Stimulated activated naive CD8-positive, alpha-beta T cell treated with anti-CD3 and anti-CD28 coated beads, Interleukin-15, Interleukin-2, amounts not matched to agents 100 ng/mL and 50 ng/mL, for 24 hours (primary cell): ENCODE data around the gene CDKN2C.
"Not testable (repeated sequence)": the region's sequence is repeated elsewhere in the genome, so short reads cannot be mapped to it uniquely, and the experiment has no call there.

Experiments used
- H3K27ac Mint-ChIP-seq: one replicate; pipeline ENCODE4 v1.8.0; 2021; ENCODE audit warnings: mild to moderate bottlenecking, mixed read lengths
- H3K27me3 Mint-ChIP-seq: one replicate; pipeline ENCODE4 v1.8.0; 2021; ENCODE audit warnings: mixed read lengths
- H3K36me3 Mint-ChIP-seq: one replicate; pipeline ENCODE4 v1.8.0; 2021; ENCODE audit warnings: low read depth, mixed read lengths
- H3K4me1 Mint-ChIP-seq: one replicate; pipeline ENCODE4 v1.8.0; 2021; ENCODE audit warnings: low read depth, mixed read lengths
- H3K4me3 Mint-ChIP-seq: one replicate; pipeline ENCODE4 v1.8.0; 2021; ENCODE audit warnings: mild to moderate bottlenecking, mixed read lengths
- H3K9me3 Mint-ChIP-seq: one replicate; pipeline ENCODE4 v1.8.0; 2021; ENCODE audit warnings: mixed read lengths

The CDKN2C gene

DNA sequence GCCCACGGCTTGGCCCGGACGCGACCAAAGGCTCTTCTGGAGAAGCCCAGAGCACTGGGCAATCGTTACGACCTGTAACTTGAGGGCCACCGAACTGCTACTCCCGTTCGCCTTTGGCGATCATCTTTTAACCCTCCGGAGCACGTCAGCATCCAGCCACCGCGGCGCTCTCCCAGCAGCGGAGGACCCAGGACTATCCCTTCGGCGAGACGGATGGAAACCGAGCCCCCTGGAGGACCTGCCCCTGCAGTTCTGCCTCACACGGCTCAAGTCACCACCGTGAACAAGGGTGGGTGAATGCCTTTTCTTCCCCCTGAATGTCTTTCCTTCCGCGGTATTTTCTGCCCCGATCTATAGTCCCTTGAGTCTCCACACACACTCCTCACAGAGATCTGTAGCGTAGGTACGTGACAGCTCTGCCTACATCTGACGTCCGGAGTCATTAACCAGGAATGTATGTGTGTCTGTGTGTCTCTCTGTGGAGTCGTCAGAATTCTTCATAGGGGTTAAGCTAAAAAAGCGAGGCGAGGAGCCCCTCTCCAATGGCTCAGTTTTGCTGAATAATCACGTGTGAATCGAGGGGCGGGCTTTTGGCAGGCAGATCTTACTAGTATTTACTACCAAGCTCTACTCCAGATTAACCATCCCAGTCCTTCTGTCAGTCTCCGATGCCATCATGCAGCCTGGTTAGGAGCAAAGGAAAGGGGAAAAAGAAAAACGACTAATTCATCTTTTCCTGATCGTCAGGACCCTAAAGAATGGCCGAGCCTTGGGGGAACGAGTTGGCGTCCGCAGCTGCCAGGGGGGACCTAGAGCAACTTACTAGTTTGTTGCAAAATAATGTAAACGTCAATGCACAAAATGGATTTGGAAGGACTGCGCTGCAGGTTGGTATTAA is at the start of gene CDKN2C:
Gene CDKN2C, plus strand, starts transcription at position 635 of the 898 bp plus-strand sequence. Its CDS starts 124 bp downstream, at position 759.
- H3K27me3 Mint-ChIP-seq = peaks cover 23% of the 10 kb centered on the region
- peaks cover 27% of the 10 kb centered on the region for H3K4me1 Mint-ChIP-seq
- peaks cover 14% of the 10 kb centered on the region for H3K36me3 Mint-ChIP-seq
- no peaks in the 10 kb centered on the region for H3K9me3 Mint-ChIP-seq
- H3K4me3 Mint-ChIP-seq = peak within 1 kb of the TSS; percentile 91
- H3K27ac Mint-ChIP-seq = peak within 1 kb of the TSS; percentile 97

DNA sequence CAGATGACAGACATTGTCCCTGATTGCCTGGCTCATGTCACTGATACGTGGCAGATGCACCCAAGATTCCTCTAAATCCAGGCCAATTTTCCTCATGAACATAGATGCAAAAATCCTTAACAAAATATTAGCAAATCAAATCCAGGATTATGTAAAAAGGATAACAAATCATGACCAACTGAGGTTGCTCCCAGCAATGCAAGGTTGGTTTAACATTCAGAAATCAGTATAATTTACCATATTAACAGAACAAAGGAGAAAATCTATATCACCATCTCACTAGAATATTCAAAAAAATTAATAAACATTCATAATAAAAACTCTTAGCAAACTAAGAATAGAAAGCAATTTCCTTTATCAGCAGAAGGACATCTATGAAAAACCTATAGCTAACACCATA is 49.6 kb upstream of the CDKN2C start:
- Mint-ChIP-seq H3K36me3 (peaks cover 42% of the 10 kb centered on the region), H3K4me3 (no peak overlapping the region), H3K27me3 (no peaks in the 10 kb centered on the region), H3K4me1 (peaks cover 16% of the 10 kb centered on the region), H3K27ac (no peak overlapping the region), H3K9me3 (peaks cover 15% of the 10 kb centered on the region)

DNA sequence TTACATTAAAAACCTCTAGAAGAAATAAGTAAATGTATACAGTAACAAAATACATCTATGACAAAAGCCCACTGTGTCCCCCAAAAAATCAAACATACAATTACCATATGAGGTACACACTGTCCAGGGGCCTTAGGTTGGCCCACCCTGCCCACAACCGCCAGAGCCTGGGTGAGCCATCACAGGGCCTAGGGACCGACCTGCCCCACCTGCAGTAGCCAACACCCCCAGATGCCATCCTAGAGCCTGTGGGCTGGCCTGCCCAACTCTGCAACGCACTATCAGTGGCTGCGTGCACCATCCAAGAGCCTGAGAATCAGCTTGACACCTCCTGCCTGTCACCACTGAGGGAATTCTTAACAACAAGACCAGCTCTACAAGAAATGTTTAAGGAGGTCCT is 49.0 kb upstream of the CDKN2C start:
- no peak overlapping the region for H3K27ac Mint-ChIP-seq
- H3K27me3 Mint-ChIP-seq = no peaks in the 10 kb centered on the region
- no peak overlapping the region for H3K4me3 Mint-ChIP-seq
- H3K4me1 Mint-ChIP-seq = peaks cover 17% of the 10 kb centered on the region
- peaks cover 15% of the 10 kb centered on the region for H3K9me3 Mint-ChIP-seq
- peaks cover 46% of the 10 kb centered on the region for H3K36me3 Mint-ChIP-seq

DNA sequence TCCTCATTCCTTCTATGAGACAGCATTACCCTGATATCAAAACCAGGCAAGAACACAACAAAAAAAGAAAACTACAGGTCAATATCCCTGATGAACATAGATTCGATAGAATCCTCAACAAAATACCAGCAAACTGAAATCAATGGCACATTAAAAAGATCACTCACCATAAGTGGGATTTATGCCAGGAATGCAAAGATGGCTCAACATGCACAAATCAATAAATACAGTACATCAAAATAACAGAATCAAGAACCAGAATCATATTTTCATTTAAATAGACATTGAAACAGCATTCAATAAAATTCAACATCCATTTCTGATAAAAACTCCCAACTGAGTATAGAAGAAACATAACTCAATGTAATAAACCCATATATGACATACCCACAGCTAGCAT is 46.5 kb upstream of the CDKN2C start:
- H3K9me3 Mint-ChIP-seq = peaks cover 15% of the 10 kb centered on the region
- no peak overlapping the region for H3K4me3 Mint-ChIP-seq
- H3K4me1 Mint-ChIP-seq = peaks cover 5% of the 10 kb centered on the region
- H3K27me3 Mint-ChIP-seq = no peaks in the 10 kb centered on the region
- H3K36me3 Mint-ChIP-seq = peaks cover 56% of the 10 kb centered on the region
- no peak overlapping the region for H3K27ac Mint-ChIP-seq

DNA sequence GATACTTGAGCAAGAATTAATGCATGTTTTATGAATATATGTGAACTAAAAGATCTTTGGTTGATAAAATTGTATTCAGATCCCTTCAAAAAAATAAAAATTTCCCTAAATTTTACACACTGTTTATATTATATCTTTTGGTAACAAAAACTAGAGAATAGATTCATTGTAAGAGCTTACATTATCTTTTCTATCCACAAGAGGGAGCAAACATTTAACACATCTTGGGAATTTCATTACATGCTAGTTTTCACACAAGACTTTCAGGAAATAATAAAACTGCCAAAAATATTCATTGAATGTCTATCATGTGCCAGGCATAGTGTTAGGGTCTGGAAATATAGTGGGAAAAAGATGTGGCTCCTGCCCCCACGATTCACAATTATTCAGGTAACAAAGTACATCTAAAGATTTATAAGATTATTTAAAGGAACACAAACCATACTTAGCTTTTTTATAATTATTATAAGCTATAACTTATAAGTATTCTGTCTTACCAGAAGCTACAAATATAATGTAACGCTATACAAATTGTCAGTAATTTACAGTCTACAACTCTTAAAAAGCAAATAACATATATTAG is 40.6 kb upstream of the CDKN2C start:
- H3K27ac Mint-ChIP-seq = no peak overlapping the region
- H3K9me3 Mint-ChIP-seq = no peaks in the 10 kb centered on the region
- no peaks in the 10 kb centered on the region for H3K27me3 Mint-ChIP-seq
- H3K4me1 Mint-ChIP-seq = peaks cover 40% of the 10 kb centered on the region
- H3K36me3 Mint-ChIP-seq = peaks cover 34% of the 10 kb centered on the region
- no peak overlapping the region for H3K4me3 Mint-ChIP-seq

DNA sequence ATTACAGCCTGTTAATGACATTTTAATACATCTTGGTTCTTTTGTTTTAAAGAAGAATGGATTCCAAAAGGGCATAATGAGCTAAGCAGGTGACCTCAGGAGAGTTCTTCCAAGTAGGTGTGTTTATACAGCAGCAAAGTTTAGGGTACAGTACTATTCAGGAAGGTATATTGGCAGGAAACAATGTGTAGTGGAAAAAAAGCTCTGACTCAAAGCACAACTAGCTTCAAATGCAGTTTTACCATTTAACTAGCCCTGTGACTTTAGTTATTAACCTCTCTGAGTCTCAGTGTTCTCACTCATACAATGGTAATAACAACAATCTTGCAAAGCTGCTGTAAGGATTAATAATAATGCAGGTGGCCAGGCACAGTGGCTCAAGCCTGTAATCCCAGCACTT is 39.9 kb upstream of the CDKN2C start:
- H3K4me3 Mint-ChIP-seq = no peak overlapping the region
- no peak overlapping the region for H3K27ac Mint-ChIP-seq
- H3K9me3 Mint-ChIP-seq = no peaks in the 10 kb centered on the region
- peaks cover 32% of the 10 kb centered on the region for H3K36me3 Mint-ChIP-seq
- H3K27me3 Mint-ChIP-seq = no peaks in the 10 kb centered on the region
- peaks cover 40% of the 10 kb centered on the region for H3K4me1 Mint-ChIP-seq

DNA sequence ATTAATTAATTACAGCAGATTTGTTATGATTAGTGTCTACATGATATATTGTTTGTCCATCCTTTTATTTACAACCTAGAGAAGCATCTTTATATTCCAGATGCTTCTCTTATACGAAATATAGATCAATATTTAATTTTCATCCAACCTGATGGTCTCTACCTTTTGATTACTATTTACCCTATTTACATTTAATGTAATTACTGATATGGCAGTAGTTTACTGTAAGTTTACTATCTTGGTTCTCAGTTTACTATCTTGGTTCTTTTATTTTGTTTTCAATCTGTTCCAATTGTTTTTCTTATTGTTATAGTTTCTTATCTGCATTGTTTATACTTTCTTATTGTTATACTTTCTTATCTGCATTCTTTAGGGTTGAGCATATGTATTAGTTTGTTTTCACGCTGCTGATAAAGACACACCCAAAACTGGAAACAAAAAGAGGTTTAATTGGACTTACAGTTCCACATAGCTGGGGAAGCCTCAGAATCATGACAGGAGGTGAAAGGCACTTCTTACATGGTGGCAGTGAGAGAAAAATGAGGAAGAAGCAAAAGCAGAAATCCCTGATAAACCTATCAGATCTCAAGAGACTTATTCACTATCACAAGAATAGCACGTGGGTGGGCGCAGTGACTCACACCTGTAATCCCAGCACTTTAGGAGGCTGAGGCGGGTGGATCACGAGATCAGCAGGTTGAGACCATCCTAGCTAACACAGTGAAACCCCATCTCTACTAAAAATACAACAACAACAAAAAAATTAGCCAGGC is 38.9 kb upstream of the CDKN2C start:
- no peaks in the 10 kb centered on the region for H3K27me3 Mint-ChIP-seq
- no peak overlapping the region for H3K4me3 Mint-ChIP-seq
- peaks cover 26% of the 10 kb centered on the region for H3K36me3 Mint-ChIP-seq
- H3K27ac Mint-ChIP-seq = no peak overlapping the region
- peaks cover 46% of the 10 kb centered on the region for H3K4me1 Mint-ChIP-seq
- H3K9me3 Mint-ChIP-seq = no peaks in the 10 kb centered on the region

DNA sequence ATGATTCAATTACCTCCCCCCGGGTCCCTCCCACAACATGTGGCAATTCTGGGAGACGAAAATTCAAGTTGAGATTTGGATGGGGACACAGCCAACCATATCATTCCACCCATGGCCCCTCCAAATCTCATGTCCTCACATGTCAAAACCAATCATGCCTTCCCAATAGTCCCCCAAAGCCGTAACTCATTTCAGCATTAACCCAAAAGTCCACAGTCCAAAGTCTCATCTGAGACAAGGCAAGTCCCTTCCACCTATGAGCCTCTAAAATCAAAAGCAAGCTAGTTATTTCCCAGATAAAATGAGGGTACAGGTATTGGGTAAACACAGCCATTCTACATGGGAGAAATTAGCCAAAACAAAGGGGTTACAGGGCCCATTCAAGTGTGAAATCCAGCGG is 38.0 kb upstream of the CDKN2C start:
- not testable (repeated sequence) for H3K9me3 Mint-ChIP-seq, H3K27ac Mint-ChIP-seq, H3K4me3 Mint-ChIP-seq, H3K27me3 Mint-ChIP-seq
- Mint-ChIP-seq H3K4me1 (peaks cover 53% of the 10 kb centered on the region), H3K36me3 (peaks cover 22% of the 10 kb centered on the region)

DNA sequence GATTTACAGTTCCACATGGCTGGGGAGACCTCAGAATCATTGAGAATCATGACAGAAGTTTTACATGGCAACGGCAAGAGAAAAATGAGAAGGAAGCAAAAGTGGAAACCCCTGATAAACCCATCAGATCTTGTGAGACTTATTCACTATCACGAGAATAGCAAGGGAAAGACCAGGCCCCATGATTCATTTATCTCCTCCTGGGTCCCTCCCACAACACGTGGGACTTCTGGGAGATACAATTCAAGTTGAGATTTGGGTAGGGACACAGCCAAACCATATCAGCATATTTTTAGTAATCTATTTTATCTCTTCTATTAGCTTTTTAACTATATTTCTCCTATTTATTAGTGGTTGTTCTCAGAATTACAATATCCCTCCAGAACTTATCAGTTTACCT is 36.3 kb upstream of the CDKN2C start:
- H3K4me1 Mint-ChIP-seq = peaks cover 53% of the 10 kb centered on the region

DNA sequence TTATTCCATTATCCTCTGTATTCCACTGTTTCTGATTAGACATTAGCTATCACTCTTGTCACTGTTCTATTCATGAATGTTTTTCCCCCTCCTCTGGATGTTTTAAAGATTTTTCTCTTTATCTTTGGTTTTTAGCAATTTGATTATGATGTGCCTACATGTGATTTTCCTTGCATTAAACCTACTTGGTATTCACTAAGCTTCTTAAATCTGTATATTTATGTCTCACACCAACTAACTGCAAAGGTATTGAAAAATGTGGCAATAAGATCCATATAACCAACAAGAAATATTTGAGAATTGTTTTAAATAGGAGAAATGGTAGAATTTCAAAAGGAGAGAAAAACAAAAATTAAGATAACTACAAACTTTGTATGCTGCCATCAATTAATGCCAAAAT is 35.2 kb upstream of the CDKN2C start:
- H3K9me3 Mint-ChIP-seq = no peaks in the 10 kb centered on the region
- peaks cover 15% of the 10 kb centered on the region for H3K36me3 Mint-ChIP-seq
- H3K27ac Mint-ChIP-seq = no peak overlapping the region
- H3K4me3 Mint-ChIP-seq = no peak overlapping the region
- no peaks in the 10 kb centered on the region for H3K27me3 Mint-ChIP-seq
- H3K4me1 Mint-ChIP-seq = peaks cover 51% of the 10 kb centered on the region

More for the DNA sequence above, 36.3 kb upstream of the CDKN2C start:
- peaks cover 15% of the 10 kb centered on the region for H3K36me3 Mint-ChIP-seq
- not testable (repeated sequence) for H3K27ac Mint-ChIP-seq, H3K27me3 Mint-ChIP-seq, H3K9me3 Mint-ChIP-seq, H3K4me3 Mint-ChIP-seq

DNA sequence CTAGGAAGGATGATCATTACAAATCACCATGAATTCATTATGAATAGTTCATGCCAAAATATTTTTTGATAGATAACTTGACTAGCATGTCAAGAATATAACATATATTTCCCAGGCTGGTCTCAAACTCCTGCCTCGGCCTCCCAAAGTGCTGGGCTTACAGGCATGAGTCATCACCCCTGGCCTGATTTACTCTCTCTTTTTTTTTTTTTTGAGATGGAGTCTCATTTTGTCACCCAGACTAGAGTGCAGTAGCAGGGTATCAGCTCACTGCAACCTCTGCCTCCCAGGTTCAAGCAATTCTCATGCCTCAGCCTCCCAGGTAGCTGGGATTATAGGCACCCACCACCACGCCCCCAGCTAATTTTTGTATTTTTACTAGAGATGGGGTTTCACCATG is 34.8 kb upstream of the CDKN2C start:
- Mint-ChIP-seq H3K36me3 (peaks cover 15% of the 10 kb centered on the region), H3K4me1 (peaks cover 47% of the 10 kb centered on the region)
- H3K9me3 Mint-ChIP-seq, H3K4me3 Mint-ChIP-seq, H3K27ac Mint-ChIP-seq, H3K27me3 Mint-ChIP-seq: not testable (repeated sequence)

DNA sequence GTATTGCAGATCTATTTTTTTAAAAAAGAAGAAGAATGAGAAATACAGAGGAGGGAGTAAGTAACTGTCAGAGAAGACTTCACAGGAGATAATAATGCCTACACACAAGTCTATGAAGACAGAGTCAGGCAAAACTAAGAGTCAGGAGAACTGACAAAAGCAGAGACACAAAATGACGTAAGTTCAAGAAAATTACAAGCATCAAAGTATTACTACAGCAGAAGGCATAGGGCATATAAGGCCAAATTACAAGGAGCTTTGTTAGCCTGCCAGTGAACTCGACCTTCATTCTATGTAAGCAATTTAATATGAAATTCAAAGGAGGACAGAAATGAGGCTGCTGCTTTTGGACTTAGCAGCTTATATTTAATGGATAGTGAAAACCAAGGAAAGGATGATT is 33.7 kb upstream of the CDKN2C start:
- Mint-ChIP-seq H3K27ac (no peak overlapping the region), H3K27me3 (no peaks in the 10 kb centered on the region), H3K4me3 (no peak overlapping the region), H3K9me3 (no peaks in the 10 kb centered on the region), H3K4me1 (peaks cover 36% of the 10 kb centered on the region), H3K36me3 (peaks cover 13% of the 10 kb centered on the region)

DNA sequence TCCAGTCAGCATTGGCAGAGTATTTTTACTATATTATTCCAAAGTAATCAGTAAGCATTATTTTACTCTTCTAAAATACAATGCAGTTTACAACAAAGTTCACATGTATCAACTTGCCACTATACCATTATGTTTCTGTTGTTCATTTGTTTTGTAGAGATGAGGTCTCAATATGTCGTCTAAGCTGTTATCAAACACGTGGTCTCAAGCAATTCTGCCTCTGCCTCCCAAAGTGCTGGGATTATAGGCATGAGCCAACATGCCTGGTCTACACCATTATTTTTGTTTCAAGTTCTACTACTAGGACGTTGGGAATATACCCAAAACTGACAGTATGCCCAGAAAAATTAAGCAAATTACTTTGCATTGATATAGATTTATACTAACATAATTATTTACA is 29.8 kb upstream of the CDKN2C start:
- Mint-ChIP-seq H3K27me3 (no peaks in the 10 kb centered on the region), H3K4me3 (no peak overlapping the region), H3K36me3 (peaks cover 19% of the 10 kb centered on the region), H3K27ac (no peak overlapping the region), H3K9me3 (no peaks in the 10 kb centered on the region), H3K4me1 (peaks cover 31% of the 10 kb centered on the region)

DNA sequence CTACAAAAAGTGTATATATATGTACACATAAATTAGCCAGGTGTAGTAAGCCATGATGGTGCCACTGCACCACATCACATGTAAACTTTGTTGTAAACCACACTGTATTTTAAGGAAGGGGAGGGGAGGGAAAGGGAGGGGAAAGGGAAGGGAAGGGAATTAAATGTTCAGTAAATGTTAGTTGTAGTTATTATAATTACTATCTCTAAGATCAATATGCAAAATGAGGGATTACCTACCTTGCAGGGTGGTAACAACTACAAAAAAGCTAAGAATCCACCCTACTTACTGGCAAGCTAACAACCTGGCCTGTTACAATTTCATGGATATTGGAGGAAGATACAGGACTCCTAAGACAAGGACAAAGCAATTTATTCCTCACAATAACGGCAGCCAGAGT is 27.7 kb upstream of the CDKN2C start:
- Mint-ChIP-seq H3K4me1 (peaks cover 16% of the 10 kb centered on the region), H3K4me3 (no peak overlapping the region), H3K27me3 (no peaks in the 10 kb centered on the region), H3K9me3 (no peaks in the 10 kb centered on the region), H3K36me3 (peaks cover 23% of the 10 kb centered on the region), H3K27ac (no peak overlapping the region)
